ENCODE results near the gene ZNF433. TPM values are rescaled to one million over a fixed set of nuclear protein-coding genes. Genes with fewer than 3 reads are reported as not detected.

ZNF433 gene
- total and polyA plus RNA-seq, 10 of the 15 experiments (the other 5 are each of a cell fraction or from before 2014, with no cell fraction given): 0.79 to 2.9 (median 1.7) TPM

DNA sequence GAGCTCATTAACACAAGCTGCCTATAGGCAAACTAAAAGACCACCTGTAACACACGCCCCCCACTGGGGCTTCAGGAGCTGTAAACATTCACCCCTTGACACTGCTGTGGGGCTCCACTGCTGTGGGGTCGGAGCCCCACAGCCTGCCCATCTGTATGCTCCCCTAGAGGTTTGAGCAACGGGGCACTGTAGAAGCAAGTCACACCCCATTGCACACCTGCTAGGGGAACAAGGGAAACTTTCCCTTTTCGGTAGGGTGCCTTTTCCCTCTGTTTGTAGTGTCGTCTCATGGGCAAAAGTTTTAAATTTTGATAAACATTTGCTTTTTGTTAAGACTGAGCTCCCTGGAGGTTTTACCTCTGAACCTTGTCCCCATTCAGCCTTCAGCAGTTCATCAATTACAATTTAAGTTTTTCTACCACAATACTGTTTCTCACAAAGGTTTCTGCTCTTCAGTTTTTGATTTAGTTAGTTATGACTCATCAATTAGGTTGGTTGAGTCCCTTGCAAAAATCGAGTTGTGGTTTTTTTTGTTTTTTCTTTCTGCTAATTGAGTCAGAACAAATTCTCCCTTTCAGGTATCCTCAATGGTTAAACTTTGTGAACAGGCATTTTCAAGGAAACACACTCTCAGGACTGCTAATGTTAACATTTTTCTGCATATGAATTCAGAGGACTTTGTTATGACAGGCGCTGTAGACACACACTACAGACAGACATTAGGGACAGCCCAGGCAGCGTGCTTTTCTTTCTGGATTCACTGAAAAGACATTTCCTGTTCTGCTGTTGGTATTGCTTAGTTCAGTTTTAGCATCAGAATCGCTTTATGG is 35.1 kb downstream of the ZNF433 start:
- POLR2A ChIA-PET: interaction anchor here (0.9 to 1.7 kb wide), 3 partner anchors 12 to 156 kb away, joined by 3 to 10 read pairs (median 4); partner anchors contain the start of genes ZNF625 and ZNF700
- Histone ChIP-seq H2AFZ (ENCODE audit: control insufficient read depth, low read depth, low read length) (no peak overlapping the region), H3K9me3 (replicated peaks; ENCODE audit: control insufficient read depth, insufficient read depth, low read length) (peaks cover 5% of the 10 kb centered on the region; the same call in 2 of the 3 replicates), H4K20me1 (ENCODE audit: control insufficient read depth, insufficient read depth) (no peaks in the 10 kb centered on the region), H3K79me2 (ENCODE audit: control insufficient read depth, insufficient read depth, low read length) (peaks cover 9% of the 10 kb centered on the region), H3K27ac (ENCODE audit: control insufficient read depth, insufficient read depth) (peak overlapping the region; percentile 66), H3K36me3 (ENCODE audit: control insufficient read depth in 2 of 2, insufficient read depth in 2 of 2, low read length in 1 of 2) (peaks cover 2 to 4% of the 10 kb centered on the region in 2 experiments; a peak in 2 of 4 replicates), H3K27me3 (replicated peaks in 1 of 2; ENCODE audit: control insufficient read depth in 2 of 2, insufficient read depth in 2 of 2, low read length in 1 of 2) (no peaks in the 10 kb centered on the region), H3K9ac (ENCODE audit: control insufficient read depth, insufficient read depth, low read length) (no peak overlapping the region), H3K4me3 (peak overlapping the region; percentile 42; the same call in 1 of the 2 replicates), H3K4me1 (ENCODE audit: control insufficient read depth, insufficient read depth, low read length) (peaks cover 16% of the 10 kb centered on the region), H3K4me2 (ENCODE audit: control insufficient read depth, insufficient read depth) (peak overlapping the region; percentile 88)
- RAD21 ChIA-PET (ENCODE audit: unreplicated experiment): interaction anchor here (0.8 to 1.7 kb wide), 7 partner anchors 9 to 203 kb away, joined by 3 to 13 read pairs (median 6); partner anchors contain the start of gene ZNF878
- DNase-seq (ENCODE audit: low read depth, low spot score) (peak; percentile 85), FAIRE-seq (peak; percentile 77), ATAC-seq (peak; percentile 91)
- in situ Hi-C loops (cut with MboI) (no loop called here), intact Hi-C loops (cut with micrococcal nuclease; ENCODE audit: unreplicated experiment) (loop anchor here (5.0 kb wide), 1 partner anchor 52 kb away; the partner anchor contains the start of gene ZNF878)
- SMC1A ChIA-PET (ENCODE audit: uncharacterized antibody, unreplicated experiment): interaction anchor here (0.8 to 3.9 kb wide), 9 partner anchors 9 to 140 kb away, joined by 3 to 28 read pairs (median 4); partner anchors contain the start of genes ZNF20, ZNF700 and ZNF763
- under 1% methylated on average over 9 of the region's 9 CpGs for WGBS (ENCODE audit: insufficient coverage, insufficient replicate concordance, low lambda C conversion rate, missing lambda C conversion rate)
- CTCF ChIA-PET: interaction anchor here (0.6 to 2.9 kb wide), 9 partner anchors 9 to 311 kb away, joined by 3 to 27 read pairs (median 5); partner anchors contain the start of gene ZNF700
- no TSS peak for BruUV-seq (replicated peaks)
- TF ChIP-seq MTA2 (IDR thresholded peaks at IDR 0.05; ENCODE audit: low read depth) (peak; percentile 99), MXI1 (IDR thresholded peaks at IDR 0.05; ENCODE audit: low read depth, low read length) (no peak; the same call in 1 of the 2 replicates), SIN3A (IDR thresholded peaks at IDR 0.05; ENCODE audit: low read depth, low read length) (0 out of 2 replicates have a peak, but pooled peaks have one; percentile 33), ESRRA (IDR thresholded peaks at IDR 0.05; ENCODE audit: low read length) (no peak), MYB (IDR thresholded peaks at IDR 0.05; ENCODE audit: borderline replicate concordance, low read depth, low read length) (no peak), ZNF217 (IDR thresholded peaks at IDR 0.05) (peak; percentile 78; the same call in 1 of the 2 replicates), NBN (IDR thresholded peaks at IDR 0.05) (peak; percentile 91), NR2F1 (conservative IDR thresholded peaks at IDR 0.05) (peak; percentile 97), RAD51 (IDR thresholded peaks at IDR 0.05) (peak; percentile 47; the same call in 1 of the 2 replicates), NFYA (IDR thresholded peaks at IDR 0.05; ENCODE audit: borderline replicate concordance, low read depth, low read length) (no peak), ZNF274 (IDR thresholded peaks at IDR 0.05; ENCODE audit: insufficient read depth, insufficient read length) (no peak)
- TF ChIP-seq, protein P1, sequence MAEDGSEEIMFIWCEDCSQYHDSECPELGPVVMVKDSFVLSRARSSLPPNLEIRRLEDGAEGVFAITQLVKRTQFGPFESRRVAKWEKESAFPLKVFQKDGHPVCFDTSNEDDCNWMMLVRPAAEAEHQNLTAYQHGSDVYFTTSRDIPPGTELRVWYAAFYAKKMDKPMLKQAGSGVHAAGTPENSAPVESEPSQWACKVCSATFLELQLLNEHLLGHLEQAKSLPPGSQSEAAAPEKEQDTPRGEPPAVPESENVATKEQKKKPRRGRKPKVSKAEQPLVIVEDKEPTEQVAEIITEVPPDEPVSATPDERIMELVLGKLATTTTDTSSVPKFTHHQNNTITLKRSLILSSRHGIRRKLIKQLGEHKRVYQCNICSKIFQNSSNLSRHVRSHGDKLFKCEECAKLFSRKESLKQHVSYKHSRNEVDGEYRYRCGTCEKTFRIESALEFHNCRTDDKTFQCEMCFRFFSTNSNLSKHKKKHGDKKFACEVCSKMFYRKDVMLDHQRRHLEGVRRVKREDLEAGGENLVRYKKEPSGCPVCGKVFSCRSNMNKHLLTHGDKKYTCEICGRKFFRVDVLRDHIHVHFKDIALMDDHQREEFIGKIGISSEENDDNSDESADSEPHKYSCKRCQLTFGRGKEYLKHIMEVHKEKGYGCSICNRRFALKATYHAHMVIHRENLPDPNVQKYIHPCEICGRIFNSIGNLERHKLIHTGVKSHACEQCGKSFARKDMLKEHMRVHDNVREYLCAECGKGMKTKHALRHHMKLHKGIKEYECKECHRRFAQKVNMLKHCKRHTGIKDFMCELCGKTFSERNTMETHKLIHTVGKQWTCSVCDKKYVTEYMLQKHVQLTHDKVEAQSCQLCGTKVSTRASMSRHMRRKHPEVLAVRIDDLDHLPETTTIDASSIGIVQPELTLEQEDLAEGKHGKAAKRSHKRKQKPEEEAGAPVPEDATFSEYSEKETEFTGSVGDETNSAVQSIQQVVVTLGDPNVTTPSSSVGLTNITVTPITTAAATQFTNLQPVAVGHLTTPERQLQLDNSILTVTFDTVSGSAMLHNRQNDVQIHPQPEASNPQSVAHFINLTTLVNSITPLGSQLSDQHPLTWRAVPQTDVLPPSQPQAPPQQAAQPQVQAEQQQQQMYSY (CRISPR knock-in tag; IDR thresholded peaks at IDR 0.05): no peak
- TF ChIP-seq, protein P2, sequence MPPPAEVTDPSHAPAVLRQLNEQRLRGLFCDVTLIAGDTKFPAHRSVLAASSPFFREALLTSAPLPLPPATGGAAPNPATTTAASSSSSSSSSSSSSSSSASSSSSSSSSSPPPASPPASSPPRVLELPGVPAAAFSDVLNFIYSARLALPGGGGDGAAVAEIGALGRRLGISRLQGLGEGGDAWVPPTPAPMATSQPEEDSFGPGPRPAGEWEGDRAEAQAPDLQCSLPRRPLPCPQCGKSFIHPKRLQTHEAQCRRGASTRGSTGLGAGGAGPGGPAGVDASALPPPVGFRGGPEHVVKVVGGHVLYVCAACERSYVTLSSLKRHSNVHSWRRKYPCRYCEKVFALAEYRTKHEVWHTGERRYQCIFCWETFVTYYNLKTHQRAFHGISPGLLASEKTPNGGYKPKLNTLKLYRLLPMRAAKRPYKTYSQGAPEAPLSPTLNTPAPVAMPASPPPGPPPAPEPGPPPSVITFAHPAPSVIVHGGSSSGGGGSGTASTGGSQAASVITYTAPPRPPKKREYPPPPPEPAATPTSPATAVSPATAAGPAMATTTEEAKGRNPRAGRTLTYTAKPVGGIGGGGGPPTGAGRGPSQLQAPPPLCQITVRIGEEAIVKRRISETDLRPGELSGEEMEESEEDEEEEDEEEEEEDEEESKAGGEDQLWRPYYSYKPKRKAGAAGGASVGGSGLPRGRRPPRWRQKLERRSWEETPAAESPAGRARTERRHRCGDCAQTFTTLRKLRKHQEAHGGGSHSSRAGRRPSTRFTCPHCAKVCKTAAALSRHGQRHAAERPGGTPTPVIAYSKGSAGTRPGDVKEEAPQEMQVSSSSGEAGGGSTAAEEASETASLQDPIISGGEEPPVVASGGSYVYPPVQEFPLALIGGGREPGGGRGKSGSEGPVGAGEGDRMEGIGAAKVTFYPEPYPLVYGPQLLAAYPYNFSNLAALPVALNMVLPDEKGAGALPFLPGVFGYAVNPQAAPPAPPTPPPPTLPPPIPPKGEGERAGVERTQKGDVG (CRISPR knock-in tag; IDR thresholded peaks at IDR 0.05): no peak
- TF ChIP-seq, protein P3, sequence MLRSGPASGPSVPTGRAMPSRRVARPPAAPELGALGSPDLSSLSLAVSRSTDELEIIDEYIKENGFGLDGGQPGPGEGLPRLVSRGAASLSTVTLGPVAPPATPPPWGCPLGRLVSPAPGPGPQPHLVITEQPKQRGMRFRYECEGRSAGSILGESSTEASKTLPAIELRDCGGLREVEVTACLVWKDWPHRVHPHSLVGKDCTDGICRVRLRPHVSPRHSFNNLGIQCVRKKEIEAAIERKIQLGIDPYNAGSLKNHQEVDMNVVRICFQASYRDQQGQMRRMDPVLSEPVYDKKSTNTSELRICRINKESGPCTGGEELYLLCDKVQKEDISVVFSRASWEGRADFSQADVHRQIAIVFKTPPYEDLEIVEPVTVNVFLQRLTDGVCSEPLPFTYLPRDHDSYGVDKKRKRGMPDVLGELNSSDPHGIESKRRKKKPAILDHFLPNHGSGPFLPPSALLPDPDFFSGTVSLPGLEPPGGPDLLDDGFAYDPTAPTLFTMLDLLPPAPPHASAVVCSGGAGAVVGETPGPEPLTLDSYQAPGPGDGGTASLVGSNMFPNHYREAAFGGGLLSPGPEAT (IDR thresholded peaks at IDR 0.05; ENCODE audit: low read depth): peak; percentile 89

All from GM12878 (cell line).